Measurements from ENCODE around the gene RBM3.

- TF ChIP-seq CTCF (IDR thresholded peaks at IDR 0.05) (no peak), POLR2A (IDR thresholded peaks at IDR 0.05) (no peak)
These were observed 42.8 kb upstream of the RBM3 start for GRCh38 chrX:48531358-48531959.

All from body of pancreas (tissue), 4 donors.